Gastrocnemius medialis (tissue), 4 donors: ENCODE data around the gene DMWD. TPM values are rescaled to one million over a fixed set of nuclear protein-coding genes. Genes with fewer than 3 reads are reported as not detected.

Source experiments
- ATAC-seq, 2 donors: fragments of 150-250 bp; one replicate each; pipeline ENCODE4 v1.9.1; 2016
- DNase-seq, 2 donors: peaks; one replicate each; pipeline ENCODE4 v3.0.0-alpha.2; 2019
- H3K27ac ChIP-seq, 4 donors: fragments of 200-600 bp; sonication (generic); 1 replicate in 1 of 4; 2 replicates in 3 of 4; pipeline ENCODE4 v1.5.1; 2016 to 2018; ENCODE audit warnings: mild to moderate bottlenecking in 2 of 4, moderate library complexity in 1 of 4
- H3K27me3 ChIP-seq, 3 donors: fragments of 200-600 bp; sonication (generic) in 2 of 3; 1 replicate in 1 of 3; 2 replicates in 2 of 3; pipeline versions ENCODE4 v1.5.1 to v1.6.0; 2016 to 2019; ENCODE audit warnings: mild to moderate bottlenecking in 1 of 3, moderate library complexity in 1 of 3
- H3K36me3 ChIP-seq, 2 donors: fragments of 200-600 bp; sonication (generic) in 1 of 2; one replicate each; pipeline ENCODE4 v1.5.1; 2017 to 2018
- H3K4me1 ChIP-seq, 2 donors: fragments of 200-600 bp; sonication (generic) in 1 of 2; one replicate each; pipeline ENCODE4 v1.5.1; 2016 to 2017; ENCODE audit warnings: mild to moderate bottlenecking in 2 of 2
- H3K4me3 ChIP-seq, 4 donors: fragments of 200-600 bp; sonication (generic) in 3 of 4; 1 replicate in 1 of 4; 2 replicates in 3 of 4; pipeline ENCODE4 v1.5.1; 2016 to 2019; ENCODE audit warnings: mild to moderate bottlenecking in 2 of 4
- H3K9me3 ChIP-seq, 3 donors: fragments of 200-600 bp; sonication (generic) in 2 of 3; 1 replicate in 1 of 3; 2 replicates in 2 of 3; pipeline ENCODE4 v1.5.1; 2016 to 2019
- CTCF ChIP-seq, 5 experiments: fragments of 450-650 bp in 3 of 5; fragments of 200-600 bp in 2 of 5; sonication (generic) in 2 of 5; IDR thresholded peaks in 4 of 5; conservative IDR thresholded peaks in 1 of 5; 1 replicate in 4 of 5; 2 replicates in 1 of 5; pipeline ENCODE4 v1.5.1; 2016 to 2019; ENCODE audit warnings: antibody characterized with exemption in 5 of 5, mild to moderate bottlenecking in 3 of 5, moderate library complexity in 3 of 5
- POLR2A ChIP-seq, 2 donors: fragments of 450-650 bp; IDR thresholded peaks; one replicate each; pipeline ENCODE4 v1.6.1; 2017; ENCODE audit warnings: antibody characterized with exemption in 2 of 2, mild to moderate bottlenecking in 2 of 2, moderate library complexity in 2 of 2
- in situ Hi-C, 4 donors: fragments of 200-750 bp; cut with MboI; loops; one replicate each; pipeline versions ENCODE4 v1.15.0 to v1.8.0; 2017; ENCODE audit warnings: low sequenced_read_pairs in 4 of 4
- intact Hi-C: fragments of 100-400 bp; cut with DNase I; formaldehyde crosslinking; loops from one replicate; pipeline ENCODE4 v1.15.1; 2023; ENCODE audit warnings: low total_unique reads
- total RNA-seq, 4 donors: library from RNA; depleted of rRNA; stranded (reverse); fragments of >200 nt; gene quantifications; one replicate each; pipeline versions ENCODE4 v1.1.0 to v1.2.3, GENCODE V29; 2016

DMWD gene
- total RNA-seq, 4 donors from 2014 or later: 38.6 to 111 (median 56.4) TPM

GRCh38 chr19:45782820-45783785 lies 9.5 kb downstream of the DMWD start:
- intact Hi-C loops: loop anchor here (1.0 to 10.0 kb wide), 3 partner anchors 9 to 458 kb away; partner anchors contain the start of genes CKM and DMWD

GRCh38 chr19:45782162-45782691 lies 10.4 kb downstream of the DMWD start, which contains the start of gene DMPK:
TSS of gene DMPK (minus strand) at chr19:45782490. CDS start at chr19:45782352, 138 bp downstream.
- TF ChIP-seq CTCF (IDR thresholded peaks at IDR 0.05 in 4 of 5, conservative IDR thresholded peaks at IDR 0.05 in 1 of 5) (no peak), POLR2A (IDR thresholded peaks at IDR 0.05) (peak; percentile 21 to 24)
- H3K4me1 ChIP-seq: peaks cover 45 to 72% of the 10 kb centered on the region in 2 donors

More at GRCh38 chr19:45782820-45783785, 9.5 kb downstream of the DMWD start:
- Histone ChIP-seq H3K9me3 (no peaks in the 10 kb centered on the region), H3K27ac (peak overlapping the region; percentile 96 to 100 (median 99)), H3K27me3 (no peaks in the 10 kb centered on the region), H3K4me3 (peak overlapping the region; percentile 58 to 75 (median 61)), H3K4me1 (peaks cover 45 to 77% of the 10 kb centered on the region in 2 donors), H3K36me3 (peaks cover 0 to 12% of the 10 kb centered on the region in 2 donors)
- in situ Hi-C loops: no loop called here
- TF ChIP-seq POLR2A (IDR thresholded peaks at IDR 0.05): peak; percentile 55 to 63
- no peak for TF ChIP-seq CTCF (IDR thresholded peaks at IDR 0.05 in 4 of 5, conservative IDR thresholded peaks at IDR 0.05 in 1 of 5)
- ATAC-seq (peak; percentile 70 to 74), DNase-seq (peak; percentile 83 to 94)

GRCh38 chr19:45781214-45782161 lies 11.2 kb downstream of the DMWD start:
- H3K27ac ChIP-seq: peak overlapping the region; percentile 96 to 100 (median 99)
- H3K4me1 ChIP-seq: peaks cover 45 to 72% of the 10 kb centered on the region in 2 donors
- TF ChIP-seq POLR2A (IDR thresholded peaks at IDR 0.05): peak; percentile 55 to 69
- TF ChIP-seq CTCF (IDR thresholded peaks at IDR 0.05 in 4 of 5, conservative IDR thresholded peaks at IDR 0.05 in 1 of 5): no peak
- DNase-seq (peak; percentile 86 to 95), ATAC-seq (peak; percentile 61 to 71)
- intact Hi-C loops (loop anchor here (1.0 to 10.0 kb wide), 2 partner anchors 11 to 457 kb away; partner anchors contain the start of gene CKM), in situ Hi-C loops (no loop called here)
- no peaks in the 10 kb centered on the region for H3K27me3 ChIP-seq
- H3K36me3 ChIP-seq: peaks cover 0 to 28% of the 10 kb centered on the region in 2 donors
- peak overlapping the region; percentile 58 to 75 (median 61) for H3K4me3 ChIP-seq
- no peaks in the 10 kb centered on the region for H3K9me3 ChIP-seq

More at GRCh38 chr19:45782162-45782691, 10.4 kb downstream of the DMWD start, which contains the start of gene DMPK:
- in situ Hi-C loops (no loop called here), intact Hi-C loops (loop anchor here (1.0 to 10.0 kb wide), 2 partner anchors 12 to 457 kb away; partner anchors contain the start of gene CKM)
- Histone ChIP-seq H3K9me3 (no peaks in the 10 kb centered on the region), H3K27ac (peak within 1 kb of the TSS; percentile 96 to 100 (median 99)), H3K27me3 (no peaks in the 10 kb centered on the region), H3K36me3 (peaks cover 0 to 21% of the 10 kb centered on the region in 2 donors), H3K4me3 (peak within 1 kb of the TSS; percentile 58 to 75 (median 61))
- DNase-seq: peak in 1 of 2 donors; percentile 70
- ATAC-seq: peak; percentile 20 to 43
